HL-60 (cell line): ENCODE results near the gene SH3BP2.

Experiments
- CTCF ChIP-seq: IDR thresholded peaks from one replicate; pipeline ENCODE4 v1.5.1; 2011; ENCODE audit warnings: low read length, control low read depth, inconsistent platforms; ENCODE audit not compliant: insufficient read depth
- POLR2AphosphoS5 ChIP-seq: IDR thresholded peaks from 2 replicates; pipeline ENCODE4 v1.6.1; 2012; ENCODE audit warnings: low read depth

GRCh38 chr4:2795300-2795892 lies 2.5 kb downstream of the SH3BP2 start:
- no peak for TF ChIP-seq CTCF
- TF ChIP-seq POLR2AphosphoS5: no peak
